Gastroesophageal sphincter (tissue), 4 donors: Measurements from ENCODE around the gene ZNF771. TPM values are rescaled to one million over a fixed set of nuclear protein-coding genes. Genes with fewer than 3 reads are reported as not detected.

Experiments
- ATAC-seq: fragments of 150-250 bp; one replicate; pipeline ENCODE4 v1.9.1; 2016; ENCODE audit warnings: mild to moderate bottlenecking, moderate library complexity
- H3K27ac ChIP-seq, 4 donors: fragments of 200-600 bp; sonication (generic) in 3 of 4; 1 replicate in 3 of 4; 2 replicates in 1 of 4; pipeline ENCODE4 v1.5.1; 2016 to 2019
- H3K27me3 ChIP-seq: fragments of 200-600 bp; sonication (generic); one replicate; pipeline ENCODE4 v1.5.1; 2019
- H3K36me3 ChIP-seq, 2 donors: fragments of 200-600 bp; sonication (generic); one replicate each; pipeline ENCODE4 v1.5.1; 2019; ENCODE audit warnings: control low read depth in 1 of 2
- H3K4me1 ChIP-seq, 3 donors: fragments of 200-600 bp; sonication (generic); 1 replicate in 2 of 3; 2 replicates in 1 of 3; pipeline ENCODE4 v1.5.1; 2016 to 2019; ENCODE audit warnings: control low read depth in 2 of 3
- H3K4me3 ChIP-seq, 2 donors: fragments of 200-600 bp; sonication (generic); one replicate each; pipeline ENCODE4 v1.5.1; 2019; ENCODE audit warnings: mild to moderate bottlenecking in 1 of 2, moderate library complexity in 1 of 2
- H3K9me3 ChIP-seq, 3 donors: fragments of 200-600 bp; sonication (generic); one replicate each; pipeline ENCODE4 v1.5.1; 2017 to 2019; ENCODE audit warnings: control low read depth in 2 of 3
- EP300 ChIP-seq: sonication (generic); formaldehyde crosslinking; IDR thresholded peaks from one replicate; pipeline ENCODE4 v1.6.1; 2017; ENCODE audit warnings: antibody characterized with exemption, mild to moderate bottlenecking
- POLR2A ChIP-seq, 2 donors: fragments of 450-650 bp; IDR thresholded peaks; one replicate each; pipeline ENCODE4 v1.6.1; 2017; ENCODE audit warnings: antibody characterized with exemption in 2 of 2, mild to moderate bottlenecking in 2 of 2, moderate library complexity in 1 of 2
- POLR2AphosphoS5 ChIP-seq: sonication (generic); formaldehyde crosslinking; IDR thresholded peaks from one replicate; pipeline ENCODE4 v1.6.1; 2017; ENCODE audit warnings: antibody characterized with exemption
- WGBS, 2 donors: methylation state at CpG; one replicate each; pipeline ENCODE4 v1.1.5; 2018; ENCODE audit warnings: low coverage in 1 of 2; 5-methylcytosine and 5-hydroxymethylcytosine counted together
- total RNA-seq, 4 donors: library from RNA; depleted of rRNA; stranded (reverse); fragments of >200 nt; gene quantifications; one replicate each; pipeline ENCODE4 v1.1.0, GENCODE V29; 2016
- TF ChIP-seq, protein P1 (sequence below), 4 experiments: fragments of 200-600 bp in 2 of 4; fragments of 450-650 bp in 2 of 4; sonication (generic) in 1 of 4; IDR thresholded peaks; one replicate each; pipeline ENCODE4 v1.5.1; 2017 to 2019; ENCODE audit warnings: antibody characterized with exemption in 4 of 4, mild to moderate bottlenecking in 2 of 4, moderate library complexity in 2 of 4

The ZNF771 gene
- total RNA-seq, 4 donors from 2014 or later, result 17.6 to 29.3 (median 19.5) TPM

GRCh38 chr16:30370456-30371247, 36.8 kb upstream of the ZNF771 start, which contains the start of gene TBC1D10B:
Gene TBC1D10B (minus strand): TSS chr16:30370494. CDS start chr16:30370183, 311 bp downstream.
- peak; percentile 94 for ATAC-seq
- Histone ChIP-seq H3K9me3 (no peaks in the 10 kb centered on the region), H3K27me3 (no peaks in the 10 kb centered on the region), H3K27ac (peak within 1 kb of the TSS; percentile 70 to 97 (median 92)), H3K36me3 (peaks cover 0 to 8% of the 10 kb centered on the region in 2 donors), H3K4me1 (peaks cover 0 to 46% (median 21%) of the 10 kb centered on the region in 3 donors), H3K4me3 (peak within 1 kb of the TSS; percentile 92 to 97)
- TF ChIP-seq POLR2A (IDR thresholded peaks at IDR 0.05) (no peak), POLR2AphosphoS5 (peak; percentile 53)
- TF ChIP-seq, protein P1, sequence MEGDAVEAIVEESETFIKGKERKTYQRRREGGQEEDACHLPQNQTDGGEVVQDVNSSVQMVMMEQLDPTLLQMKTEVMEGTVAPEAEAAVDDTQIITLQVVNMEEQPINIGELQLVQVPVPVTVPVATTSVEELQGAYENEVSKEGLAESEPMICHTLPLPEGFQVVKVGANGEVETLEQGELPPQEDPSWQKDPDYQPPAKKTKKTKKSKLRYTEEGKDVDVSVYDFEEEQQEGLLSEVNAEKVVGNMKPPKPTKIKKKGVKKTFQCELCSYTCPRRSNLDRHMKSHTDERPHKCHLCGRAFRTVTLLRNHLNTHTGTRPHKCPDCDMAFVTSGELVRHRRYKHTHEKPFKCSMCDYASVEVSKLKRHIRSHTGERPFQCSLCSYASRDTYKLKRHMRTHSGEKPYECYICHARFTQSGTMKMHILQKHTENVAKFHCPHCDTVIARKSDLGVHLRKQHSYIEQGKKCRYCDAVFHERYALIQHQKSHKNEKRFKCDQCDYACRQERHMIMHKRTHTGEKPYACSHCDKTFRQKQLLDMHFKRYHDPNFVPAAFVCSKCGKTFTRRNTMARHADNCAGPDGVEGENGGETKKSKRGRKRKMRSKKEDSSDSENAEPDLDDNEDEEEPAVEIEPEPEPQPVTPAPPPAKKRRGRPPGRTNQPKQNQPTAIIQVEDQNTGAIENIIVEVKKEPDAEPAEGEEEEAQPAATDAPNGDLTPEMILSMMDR (IDR thresholded peaks at IDR 0.05), result peak in 2 of 4 experiments; percentile 20 to 35
- WGBS, 2 donors, result 0 to 1% methylated on average over 11 to 16 of the region's 40 CpGs

- peak overlapping the region; percentile 70 to 96 (median 88) for H3K27ac ChIP-seq
- peak overlapping the region; percentile 42 to 53 for H3K4me3 ChIP-seq
- H3K9me3 ChIP-seq, result no peaks in the 10 kb centered on the region
- ATAC-seq, result no peak
- H3K4me1 ChIP-seq, result peaks cover 0 to 40% (median 21%) of the 10 kb centered on the region in 3 donors
- 16 to 39% methylated on average over 3 to 6 of the region's 11 CpGs for WGBS, 2 donors
- TF ChIP-seq POLR2A (IDR thresholded peaks at IDR 0.05), result peak in 1 of 2 donors; percentile 21
- no peak for TF ChIP-seq POLR2AphosphoS5
- TF ChIP-seq, protein P1 (IDR thresholded peaks at IDR 0.05), result peak in 1 of 4 experiments; percentile 16
- TF ChIP-seq EP300, result no peak
- H3K36me3 ChIP-seq, result peaks cover 0 to 1% of the 10 kb centered on the region in 2 donors
- no peaks in the 10 kb centered on the region for H3K27me3 ChIP-seq
Observed at GRCh38 chr16:30371248-30371816, 36.1 kb upstream of the ZNF771 start.

DNA sequence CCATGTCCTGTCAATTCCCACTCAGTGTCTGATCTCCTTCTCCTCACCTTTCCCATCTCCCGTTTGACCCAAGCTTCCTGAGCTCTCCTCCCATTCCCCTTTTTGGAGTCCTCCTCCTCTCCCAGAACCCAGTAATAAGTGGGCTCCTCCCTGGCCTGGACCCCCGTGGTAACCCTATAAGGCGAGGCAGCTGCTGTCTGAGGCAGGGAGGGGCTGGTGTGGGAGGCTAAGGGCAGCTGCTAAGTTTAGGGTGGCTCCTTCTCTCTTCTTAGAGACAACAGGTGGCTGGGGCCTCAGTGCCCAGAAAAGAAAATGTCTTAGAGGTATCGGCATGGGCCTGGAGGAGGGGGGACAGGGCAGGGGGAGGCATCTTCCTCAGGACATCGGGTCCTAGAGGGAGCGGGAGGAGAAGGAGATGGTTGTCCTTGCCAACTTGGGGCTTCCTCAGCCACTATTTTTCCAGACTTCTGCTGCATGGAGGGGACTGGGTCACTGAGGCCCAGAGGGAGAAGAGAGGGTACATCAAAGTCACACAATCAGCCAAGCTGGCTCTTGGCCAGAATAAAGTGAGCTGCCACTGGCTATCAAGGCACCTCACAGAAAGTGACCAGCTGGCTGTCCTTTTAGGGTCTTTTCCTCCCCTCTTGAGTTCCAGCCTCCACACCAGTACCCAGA, 35.2 kb upstream of the ZNF771 start:
- H3K27ac ChIP-seq, result peak overlapping the region in 2 of 4 donors; percentile 86 to 91
- H3K27me3 ChIP-seq, result no peaks in the 10 kb centered on the region
- no peak for ATAC-seq

GRCh38 chr16:30372725-30373124, 34.7 kb upstream of the ZNF771 start:
- Histone ChIP-seq H3K36me3 (no peaks in the 10 kb centered on the region), H3K27me3 (no peaks in the 10 kb centered on the region), H3K4me3 (no peak overlapping the region), H3K4me1 (peaks cover 0 to 40% (median 15%) of the 10 kb centered on the region in 3 donors), H3K9me3 (no peaks in the 10 kb centered on the region), H3K27ac (no peak overlapping the region)
- TF ChIP-seq EP300, result no peak
- TF ChIP-seq POLR2A (IDR thresholded peaks at IDR 0.05), result no peak
- TF ChIP-seq, protein P1 (IDR thresholded peaks at IDR 0.05), result no peak
- TF ChIP-seq POLR2AphosphoS5, result no peak
- no peak for ATAC-seq
- WGBS, 2 donors, result 86 to 87% methylated on average over 1 to 5 of the region's 5 CpGs

More for the DNA sequence above, 35.2 kb upstream of the ZNF771 start:
- peaks cover 0 to 40% (median 20%) of the 10 kb centered on the region in 3 donors for H3K4me1 ChIP-seq
- no peak for TF ChIP-seq EP300
- TF ChIP-seq POLR2A (IDR thresholded peaks at IDR 0.05), result no peak
- TF ChIP-seq POLR2AphosphoS5, result no peak
- TF ChIP-seq, protein P1 (IDR thresholded peaks at IDR 0.05), result no peak
- no peaks in the 10 kb centered on the region for H3K36me3 ChIP-seq
- WGBS, 2 donors, result 66% methylated on average over 6 of the region's 6 CpGs; no CpG with 5 or more reads in 1 of the 2 donors
- H3K9me3 ChIP-seq, result no peaks in the 10 kb centered on the region
- no peak overlapping the region for H3K4me3 ChIP-seq
